Activated CD8-positive, alpha-beta memory T cell treated with anti-CD3 and anti-CD28 coated beads, Interleukin-2, amount 10 ng/mL, durations not matched to agents 7 days and 5 days (primary cell): ENCODE data around the gene NFAT5. TPM values are rescaled to one million over a fixed set of nuclear protein-coding genes. Genes with fewer than 3 reads are reported as not detected.
"Not testable (repeated sequence)": the region's sequence is repeated elsewhere in the genome, so short reads cannot be mapped to it uniquely, and the experiment has no call there.

Experiments used
- ATAC-seq: fragments of 150-1000 bp; cut with Tn5 transposase; one replicate; pipeline ENCODE4 v1.10.0; 2021; ENCODE audit warnings: moderate library complexity
- CTCF ChIA-PET: fragments of 350-600 bp; sonication (Branson Sonifier 250); formaldehyde crosslinking; loops from one replicate; lab custom pipeline; 2021; ENCODE audit warnings: antibody characterized with exemption; lab: Charles Lee
- DNase-seq: peaks from one replicate; pipeline ENCODE4 v3.0.0-alpha.2; 2020
- H3K27ac Mint-ChIP-seq: one replicate; pipeline ENCODE4 v1.8.0; 2021; ENCODE audit warnings: mild to moderate bottlenecking, mixed read lengths
- H3K27me3 Mint-ChIP-seq: one replicate; pipeline ENCODE4 v1.8.0; 2021; ENCODE audit warnings: mixed read lengths
- H3K36me3 Mint-ChIP-seq: one replicate; pipeline ENCODE4 v1.8.0; 2021; ENCODE audit warnings: mild to moderate bottlenecking, mixed read lengths
- H3K4me1 Mint-ChIP-seq: one replicate; pipeline ENCODE4 v1.8.0; 2021; ENCODE audit warnings: mixed read lengths
- H3K4me3 Mint-ChIP-seq: one replicate; pipeline ENCODE4 v1.8.0; 2021; ENCODE audit warnings: mild to moderate bottlenecking, moderate library complexity, mixed read lengths
- H3K9me3 Mint-ChIP-seq: one replicate; pipeline ENCODE4 v1.8.0; 2022; ENCODE audit warnings: low read depth, mixed read lengths
- total RNA-seq, 2 experiments: library from RNA; stranded (reverse); gene quantifications; one replicate each; pipeline ENCODE4 v1.2.3, GENCODE V29; 2021

NFAT5 gene
- 10 to 100 TPM; 28.7 to 36.8 TPM for total RNA-seq

GRCh38 chr16:69565671-69566239, at the start of gene NFAT5:
Gene NFAT5 (plus strand): TSS chr16:69565966. CDS start chr16:69566302, 336 bp downstream.
- Mint-ChIP-seq H3K27me3 (no peaks in the 10 kb centered on the region), H3K27ac (peak within 1 kb of the TSS; percentile 98), H3K9me3 (no peaks in the 10 kb centered on the region), H3K4me3 (peak within 1 kb of the TSS; percentile 99), H3K4me1 (peaks cover 49% of the 10 kb centered on the region), H3K36me3 (no peaks in the 10 kb centered on the region)
- peak; percentile 66 for ATAC-seq
- CTCF ChIA-PET: no interaction called here
- peak; percentile 89 for DNase-seq

GRCh38 chr16:69517914-69518313, 47.9 kb upstream of the NFAT5 start:
- H3K27me3 Mint-ChIP-seq, CTCF ChIA-PET, DNase-seq, H3K36me3 Mint-ChIP-seq, H3K9me3 Mint-ChIP-seq, H3K4me3 Mint-ChIP-seq, H3K27ac Mint-ChIP-seq, ATAC-seq: not testable (repeated sequence)
- H3K4me1 Mint-ChIP-seq: peaks cover 25% of the 10 kb centered on the region

- ATAC-seq (no peak), DNase-seq (no peak)
- Mint-ChIP-seq H3K4me1 (peaks cover 25% of the 10 kb centered on the region), H3K36me3 (peaks cover 4% of the 10 kb centered on the region), H3K9me3 (no peaks in the 10 kb centered on the region), H3K4me3 (no peak overlapping the region), H3K27me3 (no peaks in the 10 kb centered on the region), H3K27ac (peak overlapping the region; percentile 84)
- CTCF ChIA-PET: interaction anchor here (1.2 to 1.4 kb wide), 3 partner anchors 10 to 124 kb away, joined by 4 to 5 read pairs (median 5); no protein-coding TSS in a partner anchor
Measured at GRCh38 chr16:69520413-69520799, 45.4 kb upstream of the NFAT5 start.

- Mint-ChIP-seq H3K4me3 (no peak overlapping the region), H3K9me3 (no peaks in the 10 kb centered on the region), H3K27ac (peak overlapping the region; percentile 84), H3K4me1 (peaks cover 25% of the 10 kb centered on the region), H3K27me3 (no peaks in the 10 kb centered on the region), H3K36me3 (peaks cover 4% of the 10 kb centered on the region)
- peak; percentile 84 for DNase-seq
- CTCF ChIA-PET: interaction anchor here (1.2 to 1.4 kb wide), 3 partner anchors 9 to 125 kb away, joined by 4 to 5 read pairs (median 5); no protein-coding TSS in a partner anchor
- peak; percentile 82 for ATAC-seq
Measured at GRCh38 chr16:69520800-69521602, 44.8 kb upstream of the NFAT5 start.

- no peaks in the 10 kb centered on the region for H3K9me3 Mint-ChIP-seq
- CTCF ChIA-PET: no interaction called here
- H3K36me3 Mint-ChIP-seq: peaks cover 4% of the 10 kb centered on the region
- H3K4me1 Mint-ChIP-seq: peaks cover 25% of the 10 kb centered on the region
- no peak overlapping the region for H3K4me3 Mint-ChIP-seq
- DNase-seq (no peak), ATAC-seq (no peak)
- no peak overlapping the region for H3K27ac Mint-ChIP-seq
- no peaks in the 10 kb centered on the region for H3K27me3 Mint-ChIP-seq
Measured at GRCh38 chr16:69522041-69522578, 43.7 kb upstream of the NFAT5 start.

- Mint-ChIP-seq H3K36me3 (peaks cover 4% of the 10 kb centered on the region), H3K27me3 (no peaks in the 10 kb centered on the region), H3K4me1 (peaks cover 25% of the 10 kb centered on the region), H3K4me3 (no peak overlapping the region), H3K27ac (no peak overlapping the region), H3K9me3 (no peaks in the 10 kb centered on the region)
- no peak for ATAC-seq
- no peak for DNase-seq
- CTCF ChIA-PET: interaction anchor here (1.1 kb wide), 1 partner anchor 127 kb away, joined by 3 read pairs; no protein-coding TSS in a partner anchor
Measured at GRCh38 chr16:69522732-69523404, 42.9 kb upstream of the NFAT5 start.

- ATAC-seq (no peak), DNase-seq (no peak)
- Mint-ChIP-seq H3K36me3 (peaks cover 5% of the 10 kb centered on the region), H3K27ac (no peak overlapping the region), H3K9me3 (no peaks in the 10 kb centered on the region), H3K27me3 (no peaks in the 10 kb centered on the region), H3K4me3 (no peak overlapping the region), H3K4me1 (peaks cover 28% of the 10 kb centered on the region)
- CTCF ChIA-PET: interaction anchor here (1.1 kb wide), 1 partner anchor 128 kb away, joined by 3 read pairs; no protein-coding TSS in a partner anchor
Measured at GRCh38 chr16:69523566-69524305, 42.0 kb upstream of the NFAT5 start.

GRCh38 chr16:69526831-69527655, 38.7 kb upstream of the NFAT5 start:
- H3K36me3 Mint-ChIP-seq: peaks cover 3% of the 10 kb centered on the region
- no peaks in the 10 kb centered on the region for H3K9me3 Mint-ChIP-seq
- no peaks in the 10 kb centered on the region for H3K27me3 Mint-ChIP-seq
- H3K4me3 Mint-ChIP-seq: no peak overlapping the region
- DNase-seq (no peak), ATAC-seq (no peak)
- CTCF ChIA-PET: interaction anchor here (1.0 to 1.3 kb wide), 2 partner anchors 32 to 42 kb away, joined by 3 read pairs; no protein-coding TSS in a partner anchor
- H3K27ac Mint-ChIP-seq: no peak overlapping the region
- peaks cover 26% of the 10 kb centered on the region for H3K4me1 Mint-ChIP-seq

- no peak for DNase-seq
- no peak for ATAC-seq
- peaks cover 2% of the 10 kb centered on the region for H3K36me3 Mint-ChIP-seq
- H3K4me3 Mint-ChIP-seq: no peak overlapping the region
- peaks cover 21% of the 10 kb centered on the region for H3K4me1 Mint-ChIP-seq
- H3K27me3 Mint-ChIP-seq: no peaks in the 10 kb centered on the region
- H3K9me3 Mint-ChIP-seq: no peaks in the 10 kb centered on the region
- H3K27ac Mint-ChIP-seq: no peak overlapping the region
- CTCF ChIA-PET: no interaction called here
Measured at GRCh38 chr16:69531988-69532387, 33.8 kb upstream of the NFAT5 start.

GRCh38 chr16:69532641-69533455, 32.9 kb upstream of the NFAT5 start:
- no peak for DNase-seq
- Mint-ChIP-seq H3K36me3 (peaks cover 2% of the 10 kb centered on the region), H3K9me3 (no peaks in the 10 kb centered on the region), H3K4me3 (no peak overlapping the region), H3K4me1 (peaks cover 21% of the 10 kb centered on the region), H3K27ac (no peak overlapping the region), H3K27me3 (no peaks in the 10 kb centered on the region)
- CTCF ChIA-PET: no interaction called here
- no peak for ATAC-seq

- no peak overlapping the region for H3K4me3 Mint-ChIP-seq
- H3K27ac Mint-ChIP-seq: no peak overlapping the region
- CTCF ChIA-PET: no interaction called here
- H3K36me3 Mint-ChIP-seq: no peaks in the 10 kb centered on the region
- ATAC-seq: no peak
- no peaks in the 10 kb centered on the region for H3K9me3 Mint-ChIP-seq
- no peak for DNase-seq
- peaks cover 13% of the 10 kb centered on the region for H3K4me1 Mint-ChIP-seq
- peaks cover 1% of the 10 kb centered on the region for H3K27me3 Mint-ChIP-seq
Measured at GRCh38 chr16:69534720-69535119, 31.0 kb upstream of the NFAT5 start.
